GM21528 (cell line): Measurements from ENCODE around the gene MYO5B.

ENCODE experiments used
- ATAC-seq: cut with Tn5 transposase; IDR thresholded peaks from one replicate; pipeline ENCODE4 v1.9.1; 2021; ENCODE audit warnings: mild to moderate bottlenecking, moderate library complexity; ENCODE audit not compliant: unreplicated experiment, low FRiP score

The MYO5B gene

GRCh38 chr18:50155406-50155805 is 39.5 kb downstream of the MYO5B start:
- ATAC-seq, result no peak

GRCh38 chr18:50154420-50154819 is 40.5 kb downstream of the MYO5B start:
- no peak for ATAC-seq

GRCh38 chr18:50152900-50153299 is 42.0 kb downstream of the MYO5B start:
- no peak for ATAC-seq

GRCh38 chr18:50151926-50152325 is 43.0 kb downstream of the MYO5B start:
- ATAC-seq, result no peak

GRCh38 chr18:50144540-50144939 is 50.4 kb downstream of the MYO5B start:
- no peak for ATAC-seq

- no peak for ATAC-seq
These were observed 51.1 kb downstream of the MYO5B start for GRCh38 chr18:50143886-50144285.

GRCh38 chr18:50143294-50143693 is 51.7 kb downstream of the MYO5B start:
- no peak for ATAC-seq

GRCh38 chr18:50142441-50143120 is 52.4 kb downstream of the MYO5B start:
- no peak for ATAC-seq

- no peak for ATAC-seq
These were observed 56.5 kb downstream of the MYO5B start for GRCh38 chr18:50138181-50139064.

- no peak for ATAC-seq
These were observed 59.0 kb downstream of the MYO5B start for GRCh38 chr18:50135903-50136302.

- ATAC-seq, result no peak
These were observed 61.4 kb downstream of the MYO5B start for GRCh38 chr18:50133526-50133925.

GRCh38 chr18:50131591-50131990 is 63.4 kb downstream of the MYO5B start:
- ATAC-seq, result no peak

- ATAC-seq, result no peak
These were observed 66.3 kb downstream of the MYO5B start for GRCh38 chr18:50128506-50129271.

GRCh38 chr18:50127516-50128210 is 67.3 kb downstream of the MYO5B start:
- no peak for ATAC-seq

- no peak for ATAC-seq
These were observed 68.5 kb downstream of the MYO5B start for GRCh38 chr18:50126471-50126870.

GRCh38 chr18:50125456-50125855 is 69.5 kb downstream of the MYO5B start:
- no peak for ATAC-seq

- no peak for ATAC-seq
These were observed 75.7 kb downstream of the MYO5B start for GRCh38 chr18:50119296-50119695.

- ATAC-seq, result no peak
These were observed 77.1 kb downstream of the MYO5B start for GRCh38 chr18:50117863-50118262.

GRCh38 chr18:50115095-50115494 is 79.9 kb downstream of the MYO5B start:
- ATAC-seq, result no peak

GRCh38 chr18:50114448-50114847 is 80.5 kb downstream of the MYO5B start:
- no peak for ATAC-seq

- no peak for ATAC-seq
These were observed 81.2 kb downstream of the MYO5B start for GRCh38 chr18:50113726-50114125.
